HG03460 (cell line): ENCODE measurements around the gene RPS6KA2.
"Not testable (repeated sequence)": the region's sequence is repeated elsewhere in the genome, so short reads cannot be mapped to it uniquely, and the experiment has no call there.

Experiments
- ATAC-seq: cut with Tn5 transposase; IDR thresholded peaks from one replicate; pipeline ENCODE4 v1.9.1; 2021; ENCODE audit not compliant: unreplicated experiment

RPS6KA2 gene

GRCh38 chr6:166534658-166535406, 92.2 kb downstream of the RPS6KA2 start:
- ATAC-seq = no peak

- no peak for ATAC-seq
Observed at GRCh38 chr6:166533205-166533824, 93.7 kb downstream of the RPS6KA2 start.

GRCh38 chr6:166532302-166532701, 94.7 kb downstream of the RPS6KA2 start:
- no peak for ATAC-seq

- ATAC-seq = no peak
Observed at GRCh38 chr6:166530211-166531095, 96.6 kb downstream of the RPS6KA2 start.

GRCh38 chr6:166529586-166529985, 97.5 kb downstream of the RPS6KA2 start:
- no peak for ATAC-seq

- not testable (repeated sequence) for ATAC-seq
Observed at GRCh38 chr6:166529058-166529457, 98.0 kb downstream of the RPS6KA2 start.

- ATAC-seq = no peak
Observed at GRCh38 chr6:166527849-166528248, 99.2 kb downstream of the RPS6KA2 start.

GRCh38 chr6:166526937-166527336, 100.1 kb downstream of the RPS6KA2 start:
- ATAC-seq = no peak

GRCh38 chr6:166525567-166525966, 101.5 kb downstream of the RPS6KA2 start:
- no peak for ATAC-seq

- ATAC-seq = no peak
Observed at GRCh38 chr6:166523782-166524559, 103.1 kb downstream of the RPS6KA2 start.

GRCh38 chr6:166520905-166521834, 105.9 kb downstream of the RPS6KA2 start:
- no peak for ATAC-seq

GRCh38 chr6:166516251-166516884, 110.7 kb downstream of the RPS6KA2 start:
- ATAC-seq = no peak

- no peak for ATAC-seq
Observed at GRCh38 chr6:166515072-166515810, 111.8 kb downstream of the RPS6KA2 start.

GRCh38 chr6:166514196-166514595, 112.9 kb downstream of the RPS6KA2 start:
- ATAC-seq = no peak

GRCh38 chr6:166512567-166512966, 114.5 kb downstream of the RPS6KA2 start:
- peak; percentile 84 for ATAC-seq

GRCh38 chr6:166511316-166511715, 115.7 kb downstream of the RPS6KA2 start:
- no peak for ATAC-seq

- no peak for ATAC-seq
Observed at GRCh38 chr6:166509193-166509592, 117.9 kb downstream of the RPS6KA2 start.

GRCh38 chr6:166508726-166509125, 118.3 kb downstream of the RPS6KA2 start:
- ATAC-seq = no peak
